IPS-18c (cell line): ENCODE data around the gene NDUFS7.
"Not testable (repeated sequence)": the region's sequence is repeated elsewhere in the genome, so short reads cannot be mapped to it uniquely, and the experiment has no call there.

ENCODE experiments used
- H3K4me3 ChIP-seq: 2 replicates; pipeline ENCODE4 v1.7.0; 2013; ENCODE audit warnings: low read depth, mild to moderate bottlenecking, low read length, moderate library complexity; ENCODE audit not compliant: insufficient read depth
- H3K9me3 ChIP-seq: one replicate; pipeline ENCODE4 v1.6.1; 2013; ENCODE audit warnings: mild to moderate bottlenecking, low read length, moderate library complexity; ENCODE audit not compliant: control insufficient read depth, insufficient read depth

Gene NDUFS7

DNA sequence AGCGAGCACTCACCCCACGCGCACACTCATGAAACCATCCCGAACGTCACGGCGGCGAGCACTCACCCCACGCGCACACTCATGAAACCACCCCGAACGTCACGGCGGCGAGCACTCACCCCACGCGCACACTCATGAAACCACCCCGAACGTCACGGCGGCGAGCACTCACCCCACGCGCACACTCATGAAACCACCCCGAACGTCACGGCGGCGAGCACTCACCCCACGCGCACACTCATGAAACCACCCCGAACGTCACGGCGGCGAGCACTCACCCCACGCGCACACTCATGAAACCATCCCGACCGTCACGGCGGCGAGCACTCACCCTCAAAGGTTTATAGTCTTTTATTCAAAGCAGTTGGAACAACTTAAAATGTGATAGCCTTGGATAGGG lies 36.4 kb downstream of the NDUFS7 start:
- H3K4me3 ChIP-seq, H3K9me3 ChIP-seq: not testable (repeated sequence)

- Histone ChIP-seq H3K4me3 (no peak overlapping the region), H3K9me3 (no peaks in the 10 kb centered on the region)
Measured at GRCh38 chr19:1420590-1420989, 36.9 kb downstream of the NDUFS7 start.

DNA sequence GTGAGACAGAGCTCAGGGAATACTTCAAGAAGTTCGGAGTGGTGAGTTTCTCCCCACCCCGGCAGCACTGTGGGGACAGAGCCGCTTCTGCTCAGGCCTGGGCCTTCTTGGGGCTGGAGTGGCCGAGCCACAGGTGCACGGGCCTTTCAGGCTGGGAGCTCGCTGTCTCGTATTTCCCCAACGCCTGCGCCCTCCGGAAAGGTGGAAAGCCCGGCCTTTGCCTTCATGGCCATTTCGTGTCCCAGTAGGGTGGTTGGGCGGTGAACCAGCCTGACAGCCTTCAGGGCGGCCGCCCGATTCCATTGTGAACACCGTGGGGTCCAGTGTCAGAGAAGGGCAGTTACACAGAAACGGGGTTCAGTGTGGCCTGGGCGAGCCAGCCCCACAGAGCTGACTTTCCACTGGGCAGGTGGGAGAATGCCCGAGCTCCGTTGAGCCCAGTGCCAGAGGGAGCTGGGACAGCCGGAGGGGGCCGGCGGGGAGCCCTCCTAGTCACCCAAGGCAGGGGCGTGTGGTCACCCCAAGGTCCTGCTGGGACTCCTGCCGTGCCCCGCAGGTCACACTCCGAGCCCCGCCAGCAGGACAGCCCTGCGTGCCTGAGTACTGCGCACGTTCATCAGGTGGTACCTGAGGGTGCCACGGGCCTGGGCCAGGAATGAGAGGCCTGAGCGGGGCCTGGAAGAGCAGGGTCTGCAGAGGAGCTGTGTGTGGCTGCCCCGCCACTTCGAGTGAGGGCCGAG lies 37.7 kb downstream of the NDUFS7 start:
- Histone ChIP-seq H3K9me3 (no peaks in the 10 kb centered on the region), H3K4me3 (no peak overlapping the region)

DNA sequence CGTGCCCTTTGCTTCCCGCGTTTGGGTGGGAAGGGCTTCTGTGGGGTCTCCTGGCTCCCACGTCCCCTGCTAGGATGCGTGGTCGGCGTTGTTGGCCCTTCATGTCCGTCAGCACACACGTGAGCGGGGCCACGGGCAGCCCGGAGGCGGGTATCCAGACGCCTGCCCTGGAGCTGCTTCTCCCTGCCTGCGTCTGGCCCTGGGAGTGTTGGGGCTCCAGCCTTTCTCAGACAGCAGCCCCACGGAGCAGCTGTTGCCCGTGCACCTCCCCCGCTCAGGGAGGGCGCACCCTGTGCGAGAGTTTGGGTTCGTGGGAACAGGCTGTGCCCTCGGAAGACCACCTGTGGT lies 38.2 kb downstream of the NDUFS7 start:
- Histone ChIP-seq H3K4me3 (no peak overlapping the region), H3K9me3 (no peaks in the 10 kb centered on the region)

GRCh38 chr19:1422360-1422759 lies 38.7 kb downstream of the NDUFS7 start:
- Histone ChIP-seq H3K4me3 (no peak overlapping the region), H3K9me3 (no peaks in the 10 kb centered on the region)

- Histone ChIP-seq H3K9me3 (no peaks in the 10 kb centered on the region), H3K4me3 (no peak overlapping the region)
Measured at GRCh38 chr19:1422943-1423342, 39.2 kb downstream of the NDUFS7 start.

DNA sequence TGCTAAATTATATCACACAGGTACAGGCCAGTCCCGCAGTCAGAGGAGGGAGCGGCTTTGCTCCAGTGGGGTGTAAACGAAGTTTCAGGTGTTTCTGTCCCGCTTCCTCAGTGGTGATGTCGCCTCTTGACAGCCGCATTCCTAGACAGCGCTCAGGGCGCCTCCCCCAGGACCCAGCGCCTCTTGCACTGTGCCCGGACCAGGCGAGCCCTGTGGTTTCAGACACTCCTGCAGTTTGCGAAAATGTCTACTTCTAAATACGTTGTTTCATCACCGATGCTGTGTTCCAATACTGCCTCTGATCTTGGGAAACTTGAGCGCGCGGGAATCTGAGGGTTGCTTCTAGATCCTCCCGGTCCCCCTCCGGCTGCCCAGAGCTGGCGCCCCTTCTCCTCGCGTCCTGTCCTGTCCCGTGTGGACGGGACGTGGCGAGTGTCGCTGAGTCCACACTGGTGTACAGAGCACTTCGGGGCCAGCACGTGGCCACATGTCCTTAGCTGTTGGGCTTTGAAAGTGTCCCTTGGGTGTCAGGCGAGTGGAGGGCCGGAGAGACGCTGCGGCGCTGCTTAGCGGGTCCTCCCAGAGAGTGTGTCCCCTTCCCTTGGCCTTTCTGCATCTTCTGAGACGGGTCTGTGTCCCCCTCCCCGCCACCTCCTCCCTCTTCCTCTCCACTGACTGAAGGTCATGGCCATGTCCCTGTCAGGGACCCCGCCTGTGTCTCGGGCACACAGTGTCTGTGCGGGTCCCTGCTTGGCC lies 39.9 kb downstream of the NDUFS7 start:
- Histone ChIP-seq H3K4me3 (no peak overlapping the region), H3K9me3 (no peaks in the 10 kb centered on the region)

- H3K9me3 ChIP-seq: no peaks in the 10 kb centered on the region
- no peak overlapping the region; the same call in 1 of the 2 replicates for H3K4me3 ChIP-seq
Measured at GRCh38 chr19:1424192-1424955, 40.7 kb downstream of the NDUFS7 start.

DNA sequence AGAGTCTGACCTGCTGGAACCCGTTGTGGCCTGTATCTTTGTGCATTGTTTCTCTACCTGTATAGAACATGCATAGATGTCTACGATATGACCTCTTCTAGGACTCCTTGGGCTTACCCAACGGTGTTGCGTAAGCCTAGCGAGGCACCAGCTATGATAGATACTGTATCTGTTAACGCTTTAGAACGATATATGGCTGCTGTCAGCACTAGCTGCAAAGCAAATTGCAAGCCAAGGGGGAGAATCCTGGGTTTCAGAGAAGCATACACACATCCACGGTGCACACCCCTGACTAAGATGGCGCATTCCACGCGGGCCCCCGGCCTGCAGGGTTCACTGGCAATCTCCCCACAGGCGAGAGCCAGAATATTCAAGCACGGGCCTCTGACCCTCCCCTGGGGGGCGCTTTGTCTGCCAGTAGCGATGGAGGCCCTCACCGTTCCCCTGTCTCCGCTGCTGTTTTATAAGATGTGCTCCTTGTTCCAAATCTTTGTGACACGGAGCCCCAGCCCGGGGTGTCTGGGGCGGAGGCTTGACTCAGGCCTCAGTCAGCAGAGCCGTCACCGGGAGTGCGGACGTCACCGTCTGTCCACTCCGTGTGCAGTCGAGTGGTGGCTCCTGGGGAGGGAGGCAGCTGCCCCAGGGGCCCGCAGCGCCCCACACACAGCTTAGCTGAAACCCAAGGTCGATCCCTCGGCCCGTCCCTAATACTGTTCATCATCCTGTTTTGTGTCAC lies 41.6 kb downstream of the NDUFS7 start:
- Histone ChIP-seq H3K4me3 (no peak overlapping the region), H3K9me3 (no peaks in the 10 kb centered on the region)

DNA sequence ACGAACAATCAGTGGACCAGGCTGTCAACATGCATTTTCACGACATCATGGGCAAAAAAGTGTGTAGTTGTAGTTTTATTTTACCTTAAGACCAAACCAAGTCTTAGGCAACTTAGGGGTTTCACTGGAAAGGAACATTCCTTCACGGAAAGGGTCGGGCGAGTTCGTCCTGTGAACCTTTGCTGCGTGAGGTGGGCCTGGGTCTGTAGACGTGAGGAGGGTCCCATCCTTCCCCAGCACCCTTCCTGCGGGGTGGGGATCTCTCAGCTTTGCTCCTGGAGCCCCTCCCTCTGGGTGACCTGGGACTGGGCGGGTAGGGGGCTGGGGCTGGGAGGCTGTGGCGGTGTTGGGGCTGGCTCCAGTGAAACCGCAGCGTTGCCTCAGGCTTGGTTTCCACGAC lies 42.2 kb downstream of the NDUFS7 start:
- no peaks in the 10 kb centered on the region for H3K9me3 ChIP-seq
- H3K4me3 ChIP-seq: no peak overlapping the region

DNA sequence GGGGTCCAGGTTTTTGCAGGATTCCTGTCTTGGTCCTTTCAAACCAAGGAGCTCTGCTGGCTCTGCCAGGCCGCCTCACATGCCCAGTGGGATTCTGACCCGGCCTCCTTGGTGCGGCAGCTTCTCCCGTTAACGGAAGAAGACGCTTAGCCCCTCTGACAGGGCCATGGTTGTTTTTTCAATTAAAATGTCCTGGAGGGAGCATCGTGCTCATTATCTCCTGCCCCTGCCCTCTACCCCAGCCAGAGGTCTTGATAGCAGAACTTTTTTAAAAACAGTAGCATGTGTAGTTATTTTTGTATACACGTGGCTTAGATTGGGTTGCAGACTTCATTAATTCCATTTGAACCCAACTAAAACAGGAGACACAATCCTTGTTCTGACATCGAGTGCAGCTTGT lies 43.0 kb downstream of the NDUFS7 start:
- Histone ChIP-seq H3K4me3 (no peak overlapping the region), H3K9me3 (no peaks in the 10 kb centered on the region)

- Histone ChIP-seq H3K4me3 (no peak overlapping the region), H3K9me3 (no peaks in the 10 kb centered on the region)
Measured at GRCh38 chr19:1427221-1427920, 43.7 kb downstream of the NDUFS7 start.

- no peaks in the 10 kb centered on the region for H3K9me3 ChIP-seq
Measured at GRCh38 chr19:1428738-1429391, 45.2 kb downstream of the NDUFS7 start.

GRCh38 chr19:1429750-1430149 lies 46.0 kb downstream of the NDUFS7 start:
- H3K9me3 ChIP-seq: no peaks in the 10 kb centered on the region
- H3K4me3 ChIP-seq: no peak overlapping the region

More at GRCh38 chr19:1428738-1429391, 45.2 kb downstream of the NDUFS7 start:
- H3K4me3 ChIP-seq: no peak overlapping the region

- Histone ChIP-seq H3K9me3 (no peaks in the 10 kb centered on the region), H3K4me3 (no peak overlapping the region)
Measured at GRCh38 chr19:1430246-1430645, 46.5 kb downstream of the NDUFS7 start.

GRCh38 chr19:1431759-1432506 lies 48.2 kb downstream of the NDUFS7 start:
- Histone ChIP-seq H3K9me3 (no peaks in the 10 kb centered on the region), H3K4me3 (no peak overlapping the region)
